ENCODE results near the gene PCSK9.

Gene PCSK9

DNA sequence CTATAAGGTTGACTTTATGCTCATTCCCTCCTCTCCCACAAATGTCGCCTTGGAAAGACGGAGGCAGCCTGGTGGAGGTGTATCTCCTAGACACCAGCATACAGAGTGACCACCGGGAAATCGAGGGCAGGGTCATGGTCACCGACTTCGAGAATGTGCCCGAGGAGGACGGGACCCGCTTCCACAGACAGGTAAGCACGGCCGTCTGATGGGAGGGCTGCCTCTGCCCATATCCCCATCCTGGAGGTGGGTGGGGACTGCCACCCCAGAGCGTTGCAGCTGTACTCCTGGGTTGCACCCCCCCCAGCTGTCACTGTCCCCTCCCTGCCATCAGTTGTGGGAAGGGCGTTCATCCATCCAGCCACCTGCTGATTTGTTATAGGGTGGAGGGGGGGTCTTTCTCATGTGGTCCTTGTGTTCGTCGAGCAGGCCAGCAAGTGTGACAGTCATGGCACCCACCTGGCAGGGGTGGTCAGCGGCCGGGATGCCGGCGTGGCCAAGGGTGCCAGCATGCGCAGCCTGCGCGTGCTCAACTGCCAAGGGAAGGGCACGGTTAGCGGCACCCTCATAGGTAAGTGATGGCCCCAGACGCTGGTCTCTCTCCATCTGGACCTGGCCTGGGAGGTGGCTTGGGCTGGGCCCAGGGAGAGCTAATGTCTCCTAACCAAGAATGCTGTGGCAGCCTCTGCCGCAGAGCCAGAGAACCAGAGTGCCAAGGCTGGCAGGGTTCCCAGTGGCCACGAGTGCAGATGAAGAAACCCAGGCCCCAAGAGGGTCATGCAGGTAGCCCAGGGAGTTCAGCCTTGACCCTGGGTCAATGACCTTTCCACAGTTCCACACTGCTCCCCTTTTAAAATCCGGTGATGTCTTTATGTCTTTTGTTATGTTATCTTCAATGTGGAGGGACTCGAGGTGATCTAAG is 13.1 kb downstream of the PCSK9 start:
- Histone ChIP-seq H3K79me2 (ENCODE audit: control insufficient read depth, insufficient read depth, low read length, unreplicated experiment) (no peaks in the 10 kb centered on the region), H3K4me3 (ENCODE audit: low read depth, low read length) (no peak overlapping the region), H3K36me3 (ENCODE audit: insufficient read depth, low read length) (no peaks in the 10 kb centered on the region), H3K27ac (ENCODE audit: low read depth, low read length) (no peak overlapping the region), H3K27me3 (ENCODE audit: insufficient read depth, low read length) (no peaks in the 10 kb centered on the region), H2AFZ (ENCODE audit: low read length, unreplicated experiment) (no peak overlapping the region), H3K4me1 (ENCODE audit: control insufficient read depth, insufficient read depth, low read length, unreplicated experiment) (no peaks in the 10 kb centered on the region)

GRCh38 chr1:55053265-55053954 is 14.1 kb downstream of the PCSK9 start:
- Histone ChIP-seq H3K27ac (ENCODE audit: low read depth, low read length) (no peak overlapping the region), H3K4me1 (ENCODE audit: control insufficient read depth, insufficient read depth, low read length, unreplicated experiment) (no peaks in the 10 kb centered on the region), H3K27me3 (ENCODE audit: insufficient read depth, low read length) (no peaks in the 10 kb centered on the region), H3K79me2 (ENCODE audit: control insufficient read depth, insufficient read depth, low read length, unreplicated experiment) (no peaks in the 10 kb centered on the region), H3K36me3 (ENCODE audit: insufficient read depth, low read length) (no peaks in the 10 kb centered on the region), H2AFZ (ENCODE audit: low read length, unreplicated experiment) (no peak overlapping the region), H3K4me3 (ENCODE audit: low read depth, low read length) (no peak overlapping the region)

GRCh38 chr1:55054396-55054795 is 15.0 kb downstream of the PCSK9 start:
- H3K27ac ChIP-seq (ENCODE audit: low read depth, low read length), result no peak overlapping the region

DNA sequence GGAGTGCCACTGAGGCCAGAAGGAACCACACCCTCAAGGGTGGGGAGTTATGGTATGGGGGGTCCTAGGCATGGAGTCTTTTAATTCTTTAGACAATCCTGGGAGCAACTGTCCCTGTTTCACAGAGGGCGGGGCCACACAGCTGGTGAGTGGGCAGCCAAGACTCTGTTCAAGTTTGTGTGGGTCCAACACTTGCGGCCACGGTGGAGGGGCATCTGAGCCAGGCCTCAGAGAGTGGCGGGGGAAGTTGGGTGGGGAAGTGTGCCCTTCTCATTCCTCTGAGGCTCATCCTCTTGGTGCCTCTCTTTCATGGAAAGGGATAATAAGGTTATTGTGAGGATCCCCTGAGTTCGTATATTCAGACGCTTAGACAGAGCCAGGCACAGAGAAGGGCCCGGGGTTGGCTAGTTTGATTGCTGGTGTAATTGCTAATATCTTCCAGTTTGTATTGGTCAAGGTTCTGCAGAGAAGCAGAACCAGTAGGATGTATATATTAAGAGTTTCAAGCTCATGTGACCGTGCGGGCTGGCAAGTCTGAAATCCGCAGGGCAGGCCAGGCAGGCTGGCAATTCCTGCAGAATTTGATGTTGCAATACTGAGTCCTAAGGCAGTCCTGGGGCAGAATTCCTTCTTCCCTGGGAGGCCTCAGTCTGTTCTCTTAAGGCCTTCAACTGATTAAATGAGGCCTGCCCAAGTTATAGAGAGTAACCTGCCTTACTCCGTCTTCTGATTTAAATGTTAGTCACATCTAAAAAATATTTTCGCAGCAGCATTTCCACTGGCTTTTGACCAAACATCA is 15.9 kb downstream of the PCSK9 start:
- Histone ChIP-seq H3K36me3 (ENCODE audit: insufficient read depth, low read length) (no peaks in the 10 kb centered on the region), H3K27ac (ENCODE audit: low read depth, low read length) (no peak overlapping the region), H3K4me3 (ENCODE audit: low read depth, low read length) (no peak overlapping the region), H3K27me3 (ENCODE audit: insufficient read depth, low read length) (no peaks in the 10 kb centered on the region), H3K4me1 (ENCODE audit: control insufficient read depth, insufficient read depth, low read length, unreplicated experiment) (no peaks in the 10 kb centered on the region), H2AFZ (ENCODE audit: low read length, unreplicated experiment) (no peak overlapping the region), H3K79me2 (ENCODE audit: control insufficient read depth, insufficient read depth, low read length, unreplicated experiment) (no peaks in the 10 kb centered on the region)

More at GRCh38 chr1:55054396-55054795, 15.0 kb downstream of the PCSK9 start:
- Histone ChIP-seq H3K36me3 (ENCODE audit: insufficient read depth, low read length) (no peaks in the 10 kb centered on the region), H3K27me3 (ENCODE audit: insufficient read depth, low read length) (no peaks in the 10 kb centered on the region), H3K4me1 (ENCODE audit: control insufficient read depth, insufficient read depth, low read length, unreplicated experiment) (no peaks in the 10 kb centered on the region), H3K79me2 (ENCODE audit: control insufficient read depth, insufficient read depth, low read length, unreplicated experiment) (no peaks in the 10 kb centered on the region), H2AFZ (ENCODE audit: low read length, unreplicated experiment) (no peak overlapping the region), H3K4me3 (ENCODE audit: low read depth, low read length) (no peak overlapping the region)

DNA sequence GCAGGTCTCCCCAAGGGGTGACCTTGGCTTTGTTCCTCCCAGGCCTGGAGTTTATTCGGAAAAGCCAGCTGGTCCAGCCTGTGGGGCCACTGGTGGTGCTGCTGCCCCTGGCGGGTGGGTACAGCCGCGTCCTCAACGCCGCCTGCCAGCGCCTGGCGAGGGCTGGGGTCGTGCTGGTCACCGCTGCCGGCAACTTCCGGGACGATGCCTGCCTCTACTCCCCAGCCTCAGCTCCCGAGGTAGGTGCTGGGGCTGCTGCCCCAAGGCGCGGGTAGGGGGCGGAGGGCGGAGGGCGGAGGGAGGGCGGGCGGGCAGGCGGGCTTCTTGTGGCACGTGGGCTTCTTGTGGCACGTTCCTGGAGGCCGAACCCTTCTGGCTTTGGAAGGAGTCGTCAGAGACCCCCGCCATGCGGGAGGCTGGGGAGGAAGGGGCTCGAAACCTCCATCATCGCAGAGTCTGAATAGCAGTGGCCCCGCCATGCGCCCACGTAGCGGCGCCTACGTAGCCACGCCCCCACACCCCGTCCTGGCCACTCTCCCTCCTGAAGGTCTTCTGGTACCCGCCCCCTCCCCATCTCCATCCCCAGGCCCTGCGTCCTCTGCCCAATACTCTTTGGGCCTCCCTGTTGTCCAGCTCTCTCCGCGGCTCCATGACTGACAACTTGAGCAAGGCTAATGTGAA is 16.7 kb downstream of the PCSK9 start:
- Histone ChIP-seq H3K27me3 (ENCODE audit: insufficient read depth, low read length) (no peaks in the 10 kb centered on the region), H3K36me3 (ENCODE audit: insufficient read depth, low read length) (no peaks in the 10 kb centered on the region), H3K27ac (ENCODE audit: low read depth, low read length) (no peak overlapping the region), H3K79me2 (ENCODE audit: control insufficient read depth, insufficient read depth, low read length, unreplicated experiment) (no peaks in the 10 kb centered on the region), H2AFZ (ENCODE audit: low read length, unreplicated experiment) (no peak overlapping the region), H3K4me3 (ENCODE audit: low read depth, low read length) (no peak overlapping the region), H3K4me1 (ENCODE audit: control insufficient read depth, insufficient read depth, low read length, unreplicated experiment) (no peaks in the 10 kb centered on the region)

DNA sequence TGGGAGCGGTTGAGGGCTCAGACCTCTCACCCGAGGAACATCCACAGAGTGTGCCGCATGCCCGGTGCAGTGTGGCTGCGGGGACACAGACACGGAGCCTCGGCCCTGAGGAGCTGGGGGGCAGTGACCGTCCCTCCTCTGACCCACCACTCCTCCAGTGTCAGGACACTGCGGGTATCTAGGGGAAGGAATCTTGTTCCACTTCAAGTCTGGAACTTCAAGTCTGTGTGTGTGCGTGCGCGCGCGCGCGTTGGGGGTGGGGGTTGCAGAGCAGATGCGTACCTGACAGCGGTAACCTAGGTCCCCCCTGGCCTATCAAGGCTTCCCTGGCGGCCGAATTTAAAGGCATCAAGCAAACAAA is 17.3 kb downstream of the PCSK9 start:
- Histone ChIP-seq H2AFZ (ENCODE audit: low read length, unreplicated experiment) (no peak overlapping the region), H3K27me3 (ENCODE audit: insufficient read depth, low read length) (no peaks in the 10 kb centered on the region), H3K36me3 (ENCODE audit: insufficient read depth, low read length) (no peaks in the 10 kb centered on the region), H3K79me2 (ENCODE audit: control insufficient read depth, insufficient read depth, low read length, unreplicated experiment) (no peaks in the 10 kb centered on the region), H3K4me3 (ENCODE audit: low read depth, low read length) (no peak overlapping the region), H3K4me1 (ENCODE audit: control insufficient read depth, insufficient read depth, low read length, unreplicated experiment) (no peaks in the 10 kb centered on the region), H3K27ac (ENCODE audit: low read depth, low read length) (no peak overlapping the region)

GRCh38 chr1:55057270-55057955 is 18.1 kb downstream of the PCSK9 start:
- Histone ChIP-seq H3K27me3 (ENCODE audit: insufficient read depth, low read length) (no peaks in the 10 kb centered on the region), H3K4me1 (ENCODE audit: control insufficient read depth, insufficient read depth, low read length, unreplicated experiment) (no peaks in the 10 kb centered on the region), H2AFZ (ENCODE audit: low read length, unreplicated experiment) (no peak overlapping the region), H3K27ac (ENCODE audit: low read depth, low read length) (no peak overlapping the region), H3K79me2 (ENCODE audit: control insufficient read depth, insufficient read depth, low read length, unreplicated experiment) (no peaks in the 10 kb centered on the region), H3K36me3 (ENCODE audit: insufficient read depth, low read length) (no peaks in the 10 kb centered on the region), H3K4me3 (ENCODE audit: low read depth, low read length) (no peak overlapping the region)

GRCh38 chr1:55057956-55058298 is 18.6 kb downstream of the PCSK9 start:
- Histone ChIP-seq H2AFZ (ENCODE audit: low read length, unreplicated experiment) (no peak overlapping the region), H3K4me3 (ENCODE audit: low read depth, low read length) (no peak overlapping the region), H3K79me2 (ENCODE audit: control insufficient read depth, insufficient read depth, low read length, unreplicated experiment) (no peaks in the 10 kb centered on the region), H3K27me3 (ENCODE audit: insufficient read depth, low read length) (no peaks in the 10 kb centered on the region), H3K27ac (ENCODE audit: low read depth, low read length) (no peak overlapping the region), H3K36me3 (ENCODE audit: insufficient read depth, low read length) (no peaks in the 10 kb centered on the region), H3K4me1 (ENCODE audit: control insufficient read depth, insufficient read depth, low read length, unreplicated experiment) (no peaks in the 10 kb centered on the region)

- Histone ChIP-seq H3K79me2 (ENCODE audit: control insufficient read depth, insufficient read depth, low read length, unreplicated experiment) (no peaks in the 10 kb centered on the region), H3K4me3 (ENCODE audit: low read depth, low read length) (no peak overlapping the region), H3K4me1 (ENCODE audit: control insufficient read depth, insufficient read depth, low read length, unreplicated experiment) (no peaks in the 10 kb centered on the region), H3K36me3 (ENCODE audit: insufficient read depth, low read length) (no peaks in the 10 kb centered on the region), H3K27ac (ENCODE audit: low read depth, low read length) (no peak overlapping the region), H2AFZ (ENCODE audit: low read length, unreplicated experiment) (no peak overlapping the region), H3K27me3 (ENCODE audit: insufficient read depth, low read length) (no peaks in the 10 kb centered on the region)
These were observed 20.2 kb downstream of the PCSK9 start for GRCh38 chr1:55059302-55060132.

All from ACC112 (cell line).